AG04449 (cell line): Measurements from ENCODE around the gene BCAS3.

Experiments
- CTCF ChIA-PET: fragments of 350-600 bp; formaldehyde crosslinking; extraction: SDS; loops from one replicate; lab custom pipeline; 2021; ENCODE audit warnings: antibody characterized with exemption; lab: Yijun Ruan, JAX
- POLR2A ChIA-PET: fragments of 400-600, 350-600 bp; formaldehyde crosslinking; extraction: SDS; loops from one replicate; lab custom pipeline; 2020; ENCODE audit warnings: antibody characterized with exemption, inconsistent platforms; lab: Yijun Ruan, JAX
- DNase-seq: peaks from one replicate; pipeline ENCODE4 v3.0.0-alpha.2; 2010; ENCODE audit warnings: low read depth, low spot score
- H3K4me3 ChIP-seq: 2 replicates; pipeline ENCODE4 v1.5.1; 2011; ENCODE audit warnings: low read depth, mild to moderate bottlenecking, control low read depth, low read length
- TF ChIP-seq, protein P1 (sequence below): IDR thresholded peaks from one replicate; pipeline ENCODE4 v1.5.1; 2011; ENCODE audit warnings: mild to moderate bottlenecking, moderate library complexity, low read length, control low read depth, inconsistent platforms; ENCODE audit not compliant: insufficient read depth; ENCODE audit errors: missing control alignments

Gene BCAS3

DNA sequence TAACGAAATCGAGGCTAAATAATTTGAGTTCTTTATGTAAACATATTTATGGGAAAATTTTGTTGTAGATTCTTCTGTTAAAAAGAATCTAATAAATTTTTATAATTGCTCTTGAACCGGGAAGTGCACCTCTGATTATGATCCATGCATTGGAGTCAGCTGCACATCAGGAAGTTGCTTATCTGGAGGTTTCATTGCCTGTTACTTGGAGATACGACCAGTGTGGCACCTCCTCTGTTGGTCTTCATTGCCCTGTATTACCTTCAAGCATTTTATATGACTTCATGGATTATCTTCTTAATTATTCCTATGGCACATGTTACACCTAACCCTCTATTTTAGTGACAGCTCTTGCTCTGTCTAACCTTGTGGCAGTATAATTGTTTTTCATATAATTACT lies 409.4 kb downstream of the BCAS3 start:
- POLR2A ChIA-PET = no interaction called here
- CTCF ChIA-PET = interaction anchor here (0.7 to 1.0 kb wide), 2 partner anchors 14 to 18 kb away, joined by 3 read pairs; no protein-coding TSS in a partner anchor
- DNase-seq = no peak
- TF ChIP-seq, protein P1, sequence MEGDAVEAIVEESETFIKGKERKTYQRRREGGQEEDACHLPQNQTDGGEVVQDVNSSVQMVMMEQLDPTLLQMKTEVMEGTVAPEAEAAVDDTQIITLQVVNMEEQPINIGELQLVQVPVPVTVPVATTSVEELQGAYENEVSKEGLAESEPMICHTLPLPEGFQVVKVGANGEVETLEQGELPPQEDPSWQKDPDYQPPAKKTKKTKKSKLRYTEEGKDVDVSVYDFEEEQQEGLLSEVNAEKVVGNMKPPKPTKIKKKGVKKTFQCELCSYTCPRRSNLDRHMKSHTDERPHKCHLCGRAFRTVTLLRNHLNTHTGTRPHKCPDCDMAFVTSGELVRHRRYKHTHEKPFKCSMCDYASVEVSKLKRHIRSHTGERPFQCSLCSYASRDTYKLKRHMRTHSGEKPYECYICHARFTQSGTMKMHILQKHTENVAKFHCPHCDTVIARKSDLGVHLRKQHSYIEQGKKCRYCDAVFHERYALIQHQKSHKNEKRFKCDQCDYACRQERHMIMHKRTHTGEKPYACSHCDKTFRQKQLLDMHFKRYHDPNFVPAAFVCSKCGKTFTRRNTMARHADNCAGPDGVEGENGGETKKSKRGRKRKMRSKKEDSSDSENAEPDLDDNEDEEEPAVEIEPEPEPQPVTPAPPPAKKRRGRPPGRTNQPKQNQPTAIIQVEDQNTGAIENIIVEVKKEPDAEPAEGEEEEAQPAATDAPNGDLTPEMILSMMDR = no peak
- no peak overlapping the region for H3K4me3 ChIP-seq

GRCh38 chr17:61088556-61088955 lies 410.9 kb downstream of the BCAS3 start:
- CTCF ChIA-PET = no interaction called here
- POLR2A ChIA-PET = no interaction called here

GRCh38 chr17:61091096-61091495 lies 413.4 kb downstream of the BCAS3 start:
- TF ChIP-seq, protein P1 = no peak
- DNase-seq = no peak
- no peak overlapping the region for H3K4me3 ChIP-seq
- ChIA-PET POLR2A (no interaction called here), CTCF (no interaction called here)

More at GRCh38 chr17:61088556-61088955, 410.9 kb downstream of the BCAS3 start:
- TF ChIP-seq, protein P1 = no peak
- H3K4me3 ChIP-seq = no peak overlapping the region
- no peak for DNase-seq

GRCh38 chr17:61097781-61098180 lies 420.1 kb downstream of the BCAS3 start:
- ChIA-PET POLR2A (no interaction called here), CTCF (interaction anchor here (0.7 kb wide), 1 partner anchor 77 kb away, joined by 3 read pairs; no protein-coding TSS in a partner anchor)
- DNase-seq = no peak
- TF ChIP-seq, protein P1 = no peak
- no peak overlapping the region for H3K4me3 ChIP-seq

DNA sequence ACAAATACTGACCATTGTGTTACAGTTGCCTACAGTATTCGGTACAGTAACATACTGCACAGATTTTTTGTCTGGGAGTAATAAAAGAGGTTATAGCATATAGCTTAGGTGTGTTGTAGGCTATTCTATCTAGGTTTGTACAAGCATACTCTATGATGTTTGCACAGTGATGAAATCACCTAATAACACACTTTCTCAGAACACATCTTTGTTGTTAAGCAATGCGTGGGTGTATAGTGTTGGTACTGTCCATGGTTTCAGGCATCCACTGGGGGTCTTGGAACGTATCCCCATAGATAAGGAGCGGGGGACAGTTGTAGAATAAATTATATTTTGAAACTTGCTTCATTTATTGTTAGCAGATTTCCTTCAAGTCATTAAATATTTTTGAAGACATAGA lies 428.7 kb downstream of the BCAS3 start:
- no peak overlapping the region for H3K4me3 ChIP-seq
- CTCF ChIA-PET = no interaction called here
- TF ChIP-seq, protein P1 = no peak
- POLR2A ChIA-PET = no interaction called here
- DNase-seq = no peak

DNA sequence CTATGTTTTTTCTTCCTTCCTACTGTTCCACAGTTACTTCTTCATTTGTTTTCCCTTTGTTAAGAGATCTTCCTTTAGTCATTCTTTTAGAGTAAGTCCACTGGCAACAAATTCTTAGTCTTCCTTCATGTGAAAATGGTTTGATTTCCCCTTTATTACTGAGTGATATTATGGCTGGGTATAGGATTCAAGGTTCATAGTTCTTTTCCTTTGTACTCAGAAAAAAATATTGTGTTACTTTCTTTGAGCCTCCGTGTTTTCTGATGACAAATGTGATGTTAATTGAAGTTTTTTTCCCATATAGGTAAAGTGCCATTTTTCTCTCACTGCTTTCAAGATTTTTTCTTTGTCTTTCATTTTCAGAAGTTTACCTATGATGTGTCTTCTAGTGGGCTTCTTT lies 438.9 kb downstream of the BCAS3 start:
- TF ChIP-seq, protein P1 = no peak
- no peak for DNase-seq
- CTCF ChIA-PET = interaction anchor here (1.0 kb wide), 1 partner anchor 11 kb away, joined by 3 read pairs; no protein-coding TSS in a partner anchor
- H3K4me3 ChIP-seq = no peak overlapping the region
- POLR2A ChIA-PET = no interaction called here
